HG02970 (cell line): ENCODE data around the gene SLC9A2.

ENCODE experiments used
- ATAC-seq: cut with Tn5 transposase; IDR thresholded peaks from one replicate; pipeline ENCODE4 v1.9.1; 2021; ENCODE audit warnings: mild to moderate bottlenecking, moderate library complexity, moderate number of reproducible peaks; ENCODE audit not compliant: unreplicated experiment, low FRiP score

The SLC9A2 gene

DNA sequence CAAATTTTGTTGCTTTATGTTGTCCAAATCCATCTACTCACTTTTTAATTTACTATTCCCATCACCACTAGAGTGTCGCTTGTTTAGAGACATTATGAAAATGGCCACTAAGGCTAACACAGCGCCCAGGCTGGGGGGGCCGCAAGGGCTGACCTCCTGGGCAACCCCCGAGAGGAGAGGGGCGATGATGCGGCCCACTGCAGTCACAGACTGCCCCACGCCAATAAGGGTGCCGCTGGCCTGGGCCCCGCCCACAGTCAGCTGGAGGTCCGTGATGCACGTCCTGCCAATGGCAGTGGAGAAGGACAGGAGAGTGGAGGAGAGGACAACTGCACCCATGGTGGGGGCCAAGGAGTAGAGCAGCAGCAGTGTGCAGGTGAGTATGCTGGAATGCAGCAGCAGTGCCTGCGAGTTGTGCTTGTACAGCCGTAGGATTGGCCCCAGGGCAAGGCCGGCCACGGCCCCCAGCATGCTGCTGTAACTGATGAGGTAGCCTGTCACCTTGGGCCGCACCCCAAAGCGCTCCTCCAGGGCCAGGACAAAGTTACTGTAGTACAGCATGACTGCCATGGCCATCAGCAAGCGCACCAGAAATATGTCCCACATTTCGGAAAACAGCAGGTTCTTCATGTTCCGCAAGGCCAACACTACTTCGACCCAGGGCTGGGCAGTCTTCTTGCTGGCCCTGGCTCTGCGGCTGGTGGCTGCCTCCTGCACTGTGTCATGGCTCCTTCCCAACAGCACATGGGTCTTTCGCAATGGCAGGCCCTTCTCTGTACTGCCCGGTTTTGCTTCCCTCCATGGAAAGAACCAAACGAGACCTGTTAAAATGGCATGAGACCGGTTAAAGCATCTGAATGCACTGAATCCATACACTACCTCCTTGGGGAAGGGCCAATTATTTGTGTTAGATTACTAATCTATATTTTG, 99.3 kb downstream of the SLC9A2 start:
- ATAC-seq = no peak

DNA sequence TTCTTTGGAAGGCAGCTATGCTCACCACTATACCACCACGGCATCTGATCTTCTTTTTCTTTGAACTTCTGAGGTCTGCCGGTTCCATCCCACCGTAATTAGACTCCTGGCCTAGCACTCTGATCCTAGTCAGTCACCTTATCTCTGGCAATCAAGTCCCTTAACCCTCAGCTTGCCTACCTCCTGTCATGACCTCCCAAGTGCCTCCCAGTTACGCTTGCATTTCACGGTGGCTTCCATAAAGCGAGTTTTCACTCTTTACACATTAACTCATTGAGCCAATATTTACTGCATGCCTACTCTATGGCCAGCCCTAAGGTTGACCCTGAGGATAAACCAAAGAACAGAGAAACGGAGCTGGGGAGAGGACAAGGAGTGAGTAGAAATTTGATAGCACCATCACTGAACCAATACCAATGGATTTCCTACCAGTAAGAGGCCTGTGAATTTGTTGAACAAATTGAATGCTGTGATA, 104.7 kb downstream of the SLC9A2 start:
- no peak for ATAC-seq

DNA sequence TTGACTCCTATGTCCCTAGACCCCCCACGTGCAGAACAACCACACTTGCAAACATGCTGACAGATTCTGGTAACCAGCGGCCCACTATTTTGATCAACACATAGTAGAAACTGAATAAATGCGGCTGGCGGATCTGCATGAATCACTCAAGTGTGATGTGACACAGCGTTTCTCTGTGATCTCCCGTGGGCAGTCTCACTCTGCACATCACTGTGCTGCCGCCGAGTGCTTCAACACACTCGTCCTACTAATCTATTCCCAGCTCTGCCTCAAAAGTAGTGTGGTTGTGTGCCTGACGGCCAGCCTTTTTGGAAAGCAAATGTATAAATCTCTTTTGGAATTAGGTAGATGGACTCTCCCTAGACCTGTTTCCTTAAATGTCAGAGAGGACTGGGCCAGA, 105.2 kb downstream of the SLC9A2 start:
- ATAC-seq = no peak

DNA sequence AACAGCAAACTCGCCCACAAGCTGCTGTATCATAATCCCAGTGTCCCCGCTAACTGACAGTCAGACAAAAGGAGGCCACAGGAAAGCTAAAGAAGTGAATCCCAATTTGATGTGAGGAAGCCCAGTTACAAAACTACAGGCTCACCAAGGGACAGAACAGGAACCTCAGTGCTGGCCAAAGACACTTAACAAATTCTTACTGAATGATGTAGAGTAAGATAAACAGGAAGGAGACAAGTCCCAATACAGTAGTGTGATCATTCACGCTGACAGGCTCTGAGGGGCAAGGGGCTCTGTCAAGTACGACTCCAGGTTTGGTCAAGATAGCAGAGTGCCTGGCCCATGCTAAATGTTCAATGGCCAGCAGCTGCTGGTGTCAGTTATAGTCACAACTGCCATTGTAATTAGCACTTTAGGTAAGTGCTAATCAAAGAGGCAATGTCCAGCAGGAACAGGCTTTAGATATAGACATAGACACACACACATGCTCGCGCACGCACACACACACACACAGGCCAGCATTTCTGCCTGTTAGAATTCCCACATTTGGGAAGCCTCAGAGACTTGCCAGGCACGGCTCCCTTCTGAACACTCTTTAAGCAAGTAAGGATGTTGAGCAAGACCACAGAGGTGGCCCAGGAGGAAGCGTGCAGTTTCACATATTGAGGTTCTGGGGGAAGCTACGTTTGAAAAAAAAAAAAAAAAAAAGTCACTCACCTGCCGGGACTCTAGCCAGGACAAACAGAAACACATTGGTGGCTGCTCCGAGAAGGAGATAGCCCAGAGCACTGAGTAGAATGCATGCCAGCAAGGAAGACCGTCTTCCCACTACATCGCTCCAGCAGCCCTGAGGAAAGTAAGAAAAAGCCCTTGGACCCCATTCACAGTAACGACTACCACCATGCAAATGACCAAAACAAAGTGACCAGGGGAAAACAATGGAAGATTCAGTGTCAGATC, 107.1 kb downstream of the SLC9A2 start:
- no peak for ATAC-seq

DNA sequence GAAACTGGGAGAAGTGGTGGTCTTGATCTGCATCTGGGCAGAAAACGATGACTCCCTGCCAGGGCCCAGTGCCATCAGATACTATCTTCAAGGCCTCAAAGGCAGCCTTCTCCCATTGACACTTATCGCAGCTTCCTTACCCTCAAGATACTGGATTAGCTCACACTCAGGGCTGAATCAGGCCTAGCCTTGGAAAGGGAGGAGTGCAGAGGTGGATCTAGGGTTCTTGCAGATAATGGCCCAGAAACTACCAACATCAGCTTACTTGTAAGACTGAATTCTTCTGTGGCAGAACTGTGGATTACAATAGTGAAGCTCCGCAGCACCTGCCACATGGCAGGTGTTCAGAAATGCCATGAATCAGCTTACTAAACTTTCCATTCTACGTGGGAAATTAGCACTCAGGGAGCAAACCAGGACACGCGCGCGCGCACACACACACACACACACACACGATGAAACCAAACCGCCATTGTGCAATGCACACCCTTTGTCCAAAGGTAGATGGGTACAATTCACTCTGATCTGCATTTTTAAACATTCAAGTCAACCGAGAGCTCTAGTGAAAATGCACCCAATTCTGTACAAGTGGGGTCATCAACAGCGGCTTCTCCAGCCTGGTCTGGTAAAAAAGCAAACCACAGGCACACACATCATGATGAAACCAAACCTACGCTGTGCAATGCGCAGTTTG, 116.2 kb downstream of the SLC9A2 start:
- ATAC-seq = no peak

GRCh38 chr2:102736110-102736409, 116.7 kb downstream of the SLC9A2 start:
- ATAC-seq = no peak

- ATAC-seq = peak; percentile 94
Observed at GRCh38 chr2:102736410-102737409, 117.4 kb downstream of the SLC9A2 start.

DNA sequence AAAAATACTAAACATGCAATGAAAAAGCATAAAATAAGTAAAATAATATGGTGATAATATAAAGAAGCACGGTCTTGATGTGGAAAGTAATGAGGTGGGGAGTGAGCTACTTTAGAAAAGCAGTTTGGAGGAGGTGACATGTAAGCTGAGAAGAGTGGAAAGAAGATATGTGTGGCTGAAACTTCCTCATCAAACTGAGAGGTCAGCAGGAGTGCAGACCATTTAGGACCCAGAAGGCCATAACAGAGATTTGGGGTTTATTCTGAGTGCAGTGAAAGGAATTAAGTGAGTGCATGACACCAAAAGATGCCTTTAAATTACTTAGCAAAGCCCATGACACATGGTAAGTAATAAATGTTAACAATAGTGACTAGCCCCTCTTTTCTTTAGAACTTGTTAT, 118.1 kb downstream of the SLC9A2 start:
- ATAC-seq = no peak

DNA sequence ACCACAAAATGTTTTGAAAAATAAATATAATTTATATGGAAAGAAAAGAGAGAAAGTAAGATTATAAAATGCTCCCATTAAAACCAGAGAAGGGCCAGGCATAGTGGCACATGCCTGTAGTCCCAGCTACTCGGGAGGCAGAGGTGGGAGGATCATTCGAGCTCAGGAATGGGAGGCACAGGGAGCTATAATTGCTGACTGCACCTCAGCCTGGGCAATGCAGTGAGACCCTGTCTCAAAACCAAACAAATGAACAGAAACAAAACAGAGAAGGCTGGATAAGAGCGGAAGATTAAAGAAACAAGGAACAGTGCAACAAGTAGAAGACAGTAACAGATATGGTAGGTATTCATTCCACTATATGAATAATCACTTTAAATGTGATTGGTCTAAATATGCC, 123.9 kb downstream of the SLC9A2 start:
- no peak for ATAC-seq

DNA sequence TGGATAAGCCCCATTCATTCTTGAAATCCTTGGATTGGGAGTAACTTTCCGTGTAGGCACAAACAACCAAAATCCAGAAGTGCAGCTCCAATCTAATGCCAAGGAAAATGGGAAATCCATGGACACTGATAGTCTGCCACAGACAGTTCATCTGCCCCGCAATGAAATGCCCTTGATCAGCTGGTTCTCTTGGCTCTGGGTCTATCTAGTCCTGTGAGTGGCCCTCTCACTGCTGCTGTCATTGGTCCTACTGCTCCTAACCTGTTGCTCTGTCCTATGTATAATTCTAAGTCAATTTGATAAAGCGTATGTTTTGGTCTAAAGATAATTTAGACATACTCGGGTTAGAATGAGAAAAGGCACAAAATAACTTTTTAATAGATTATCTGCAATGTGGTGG, 128.8 kb downstream of the SLC9A2 start:
- no peak for ATAC-seq

- ATAC-seq = peak; percentile 49
Observed at GRCh38 chr2:102749938-102750337, 130.6 kb downstream of the SLC9A2 start.

DNA sequence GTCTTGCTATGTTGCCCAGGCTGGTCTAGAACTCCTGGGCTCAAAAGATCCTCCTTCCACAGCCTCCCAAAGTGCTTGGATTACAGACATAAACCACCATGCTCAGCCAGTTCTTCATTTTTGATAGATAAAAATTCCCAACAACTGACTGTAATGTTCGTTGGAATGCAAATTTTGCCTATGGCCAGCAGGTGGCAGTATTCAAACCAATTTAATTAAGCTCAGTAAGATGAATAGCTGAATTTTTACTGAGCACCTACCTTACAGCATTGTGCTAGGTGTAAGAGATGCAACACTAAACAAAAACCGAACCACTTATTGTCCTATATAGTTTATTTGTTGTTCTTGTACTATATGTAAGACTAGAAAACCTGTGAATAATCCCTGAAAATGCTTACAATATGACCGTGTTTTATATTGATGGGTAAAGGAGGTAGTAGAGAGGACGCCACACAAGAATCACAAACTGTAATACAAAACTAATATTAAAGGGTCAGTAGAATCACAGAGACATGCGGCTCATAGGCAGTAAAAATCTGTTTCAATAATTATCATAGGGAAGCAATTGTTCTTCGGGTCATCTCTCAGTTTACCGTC, 134.3 kb downstream of the SLC9A2 start:
- no peak for ATAC-seq

- no peak for ATAC-seq
Observed at GRCh38 chr2:102754456-102755145, 135.2 kb downstream of the SLC9A2 start.

DNA sequence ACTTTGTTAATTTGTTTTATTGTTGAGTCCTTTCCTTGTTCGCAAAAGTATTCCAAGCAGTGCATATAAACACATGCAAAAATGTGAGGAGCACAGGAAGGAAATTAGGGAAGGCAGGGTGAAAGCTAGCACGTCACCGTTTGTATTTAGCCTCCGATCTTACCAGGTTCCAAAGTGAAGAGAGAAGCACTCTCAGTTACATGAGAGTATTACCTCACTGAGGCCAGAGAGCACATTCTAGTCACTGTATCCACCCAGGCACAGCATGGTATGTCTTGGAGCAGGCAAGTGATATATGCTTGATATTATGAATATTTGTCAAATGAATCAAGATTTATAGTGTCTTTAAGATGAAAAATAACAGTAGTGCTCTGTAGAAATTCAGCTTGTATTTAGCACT, 135.9 kb downstream of the SLC9A2 start:
- no peak for ATAC-seq

- no peak for ATAC-seq
Observed at GRCh38 chr2:102758439-102758838, 139.1 kb downstream of the SLC9A2 start.
